Parathyroid adenoma (tissue), 2 donors: ENCODE results near the gene LYZL6.
"Not testable (repeated sequence)": the region's sequence is repeated elsewhere in the genome, so short reads cannot be mapped to it uniquely, and the experiment has no call there.

Source experiments
- H2AFZ ChIP-seq: fragments of 300-600 bp; sonication (generic); one replicate; pipeline ENCODE4 v1.7.0; 2017; ENCODE audit warnings: antibody characterized with exemption, mild to moderate bottlenecking
- H3K27ac ChIP-seq: fragments of 300-600 bp; sonication (generic); one replicate; pipeline ENCODE4 v1.7.0; 2017
- H3K27me3 ChIP-seq: fragments of 300-600 bp; sonication (generic); one replicate; pipeline ENCODE4 v1.7.0; 2017; ENCODE audit warnings: low read length; ENCODE audit not compliant: control insufficient read depth, insufficient read depth
- H3K36me3 ChIP-seq: fragments of 300-600 bp; sonication (generic); one replicate; pipeline ENCODE4 v1.7.0; 2017; ENCODE audit warnings: low read length; ENCODE audit not compliant: control insufficient read depth, insufficient read depth
- H3K4me1 ChIP-seq: fragments of 300-600 bp; sonication (generic); one replicate; pipeline ENCODE4 v1.7.0; 2017; ENCODE audit warnings: control low read depth
- H3K4me2 ChIP-seq: fragments of 300-600 bp; sonication (generic); one replicate; pipeline ENCODE4 v1.7.0; 2017; ENCODE audit warnings: low read length
- H3K4me3 ChIP-seq: fragments of 300-600 bp; sonication (generic); one replicate; pipeline ENCODE4 v1.7.0; 2017; ENCODE audit warnings: low read depth, low read length
- H3K79me2 ChIP-seq: fragments of 300-600 bp; sonication (generic); one replicate; pipeline ENCODE4 v1.7.0; 2017; ENCODE audit warnings: control low read depth
- H3K9ac ChIP-seq: fragments of 300-600 bp; sonication (generic); one replicate; pipeline ENCODE4 v1.7.0; 2017; ENCODE audit warnings: mild to moderate bottlenecking
- H3K9me3 ChIP-seq: fragments of 300-600 bp; sonication (generic); one replicate; pipeline ENCODE4 v1.7.0; 2017; ENCODE audit warnings: low read length; ENCODE audit not compliant: control insufficient read depth
- TF ChIP-seq, protein P1 (sequence below): fragments of 300-600 bp; sonication (generic); IDR thresholded peaks from one replicate; pipeline ENCODE4 v1.7.0; 2017; ENCODE audit warnings: antibody characterized with exemption, mild to moderate bottlenecking
- donor health status: primary hyperparathyroidism.

The LYZL6 gene

DNA sequence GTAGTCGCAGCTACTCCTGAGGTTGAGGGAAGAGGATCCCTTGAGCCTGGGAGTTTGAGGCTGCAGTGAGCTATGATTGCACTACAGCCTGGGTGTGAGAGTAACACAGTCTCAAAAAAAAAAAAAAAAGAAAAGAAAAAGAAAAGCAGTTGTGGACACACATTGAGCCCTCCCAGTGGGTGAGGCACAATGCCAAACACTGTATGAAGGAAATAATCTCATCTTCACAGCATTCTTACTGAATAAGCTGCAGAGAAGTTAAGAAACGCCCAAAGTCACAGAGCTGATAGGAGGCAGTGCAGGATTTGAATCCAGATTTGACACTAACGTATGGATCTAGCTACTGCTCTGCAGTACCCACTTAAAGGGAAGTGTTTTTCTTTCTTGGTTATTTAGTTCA is 5.9 kb upstream of the LYZL6 start:
- Histone ChIP-seq H3K9ac (no peak overlapping the region), H3K9me3 (no peaks in the 10 kb centered on the region)

DNA sequence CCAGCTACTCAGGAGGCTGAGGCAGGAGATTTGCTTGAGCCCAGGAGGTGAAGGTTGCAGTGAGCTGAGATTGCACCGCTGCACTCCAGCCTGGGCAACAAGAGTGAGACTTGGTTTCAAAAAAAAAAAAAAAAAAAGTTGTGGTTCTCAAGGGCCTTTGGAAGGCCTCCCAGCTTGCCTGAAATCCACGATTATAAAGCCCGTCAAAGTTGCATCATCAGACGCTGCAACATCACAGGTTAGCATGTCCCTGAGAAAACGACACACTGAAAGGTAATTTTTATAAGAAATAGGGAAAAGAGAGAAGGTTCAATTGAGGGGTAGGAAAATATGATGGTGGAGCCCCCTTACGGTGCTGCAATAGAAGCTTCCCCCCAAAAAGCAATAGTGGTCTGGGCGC is 4.6 kb upstream of the LYZL6 start:
- no peak overlapping the region for H3K4me2 ChIP-seq
- no peaks in the 10 kb centered on the region for H3K4me1 ChIP-seq
- TF ChIP-seq, protein P1, sequence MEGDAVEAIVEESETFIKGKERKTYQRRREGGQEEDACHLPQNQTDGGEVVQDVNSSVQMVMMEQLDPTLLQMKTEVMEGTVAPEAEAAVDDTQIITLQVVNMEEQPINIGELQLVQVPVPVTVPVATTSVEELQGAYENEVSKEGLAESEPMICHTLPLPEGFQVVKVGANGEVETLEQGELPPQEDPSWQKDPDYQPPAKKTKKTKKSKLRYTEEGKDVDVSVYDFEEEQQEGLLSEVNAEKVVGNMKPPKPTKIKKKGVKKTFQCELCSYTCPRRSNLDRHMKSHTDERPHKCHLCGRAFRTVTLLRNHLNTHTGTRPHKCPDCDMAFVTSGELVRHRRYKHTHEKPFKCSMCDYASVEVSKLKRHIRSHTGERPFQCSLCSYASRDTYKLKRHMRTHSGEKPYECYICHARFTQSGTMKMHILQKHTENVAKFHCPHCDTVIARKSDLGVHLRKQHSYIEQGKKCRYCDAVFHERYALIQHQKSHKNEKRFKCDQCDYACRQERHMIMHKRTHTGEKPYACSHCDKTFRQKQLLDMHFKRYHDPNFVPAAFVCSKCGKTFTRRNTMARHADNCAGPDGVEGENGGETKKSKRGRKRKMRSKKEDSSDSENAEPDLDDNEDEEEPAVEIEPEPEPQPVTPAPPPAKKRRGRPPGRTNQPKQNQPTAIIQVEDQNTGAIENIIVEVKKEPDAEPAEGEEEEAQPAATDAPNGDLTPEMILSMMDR: no peak
- H3K36me3 ChIP-seq: no peaks in the 10 kb centered on the region
- H3K27ac ChIP-seq: no peak overlapping the region
- H3K4me3 ChIP-seq: no peak overlapping the region
- no peak overlapping the region for H3K9ac ChIP-seq
- no peaks in the 10 kb centered on the region for H3K79me2 ChIP-seq
- no peak overlapping the region for H2AFZ ChIP-seq
- H3K9me3 ChIP-seq: no peaks in the 10 kb centered on the region
- no peaks in the 10 kb centered on the region for H3K27me3 ChIP-seq

More for the DNA sequence above, 5.9 kb upstream of the LYZL6 start:
- Histone ChIP-seq H3K36me3 (no peaks in the 10 kb centered on the region), H3K79me2 (no peaks in the 10 kb centered on the region), H3K27me3 (no peaks in the 10 kb centered on the region), H2AFZ (no peak overlapping the region), H3K4me3 (no peak overlapping the region), H3K4me2 (no peak overlapping the region), H3K4me1 (no peaks in the 10 kb centered on the region), H3K27ac (no peak overlapping the region)
- TF ChIP-seq, protein P1: no peak

DNA sequence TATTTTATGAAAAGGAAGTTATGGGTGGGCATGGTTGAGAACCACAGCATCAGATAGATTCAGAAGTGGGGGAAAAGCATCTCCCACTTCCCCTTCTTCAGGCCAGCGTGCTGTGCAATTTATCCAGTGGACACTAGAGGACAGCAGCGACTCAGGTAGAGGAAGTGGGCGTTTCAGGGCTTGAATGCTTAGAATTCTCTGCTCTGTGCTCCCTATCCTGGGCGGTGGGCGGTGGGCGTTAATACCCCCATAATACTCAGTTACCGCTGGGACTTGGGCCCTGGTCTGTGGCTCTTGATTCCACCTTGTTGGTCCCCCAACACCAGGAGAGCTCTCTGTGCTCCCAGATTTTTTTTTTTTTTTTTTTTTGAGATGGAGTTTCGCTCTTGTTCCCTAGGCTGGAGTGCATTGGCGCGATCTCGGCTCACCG is 3.7 kb upstream of the LYZL6 start:
- Histone ChIP-seq H3K9ac (no peak overlapping the region), H2AFZ (peak overlapping the region; percentile 54), H3K27me3 (no peaks in the 10 kb centered on the region), H3K36me3 (no peaks in the 10 kb centered on the region), H3K9me3 (no peaks in the 10 kb centered on the region), H3K4me1 (no peaks in the 10 kb centered on the region), H3K4me2 (peak overlapping the region; percentile 72), H3K4me3 (peak overlapping the region; percentile 27), H3K27ac (no peak overlapping the region), H3K79me2 (no peaks in the 10 kb centered on the region)
- TF ChIP-seq, protein P1: peak; percentile 81

DNA sequence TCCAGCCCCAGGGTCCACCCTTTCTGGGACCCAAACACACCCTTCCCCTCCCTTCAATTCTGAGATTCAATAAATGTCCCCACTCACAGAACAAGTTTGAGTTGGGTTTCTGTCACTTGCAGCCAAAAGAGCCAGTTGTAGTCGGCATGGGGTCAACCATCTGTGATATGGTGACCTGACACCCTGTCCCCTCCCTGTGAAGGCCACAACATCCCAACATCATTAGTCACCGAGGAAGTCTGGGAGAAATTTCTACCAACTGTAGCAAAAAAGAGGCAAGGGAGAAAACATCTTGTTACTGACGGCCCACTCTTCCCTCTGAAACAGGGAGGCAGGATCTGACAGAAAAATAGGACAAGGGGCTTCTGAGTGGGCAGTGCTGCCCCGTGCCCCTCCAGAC is 638 bp upstream of the LYZL6 start:
- H3K9ac ChIP-seq: no peak overlapping the region
- H3K4me1 ChIP-seq: no peaks in the 10 kb centered on the region
- no peak overlapping the region for H3K4me3 ChIP-seq
- no peaks in the 10 kb centered on the region for H3K27me3 ChIP-seq
- H3K4me2 ChIP-seq: no peak overlapping the region
- TF ChIP-seq, protein P1: no peak
- H3K27ac ChIP-seq: no peak overlapping the region
- no peaks in the 10 kb centered on the region for H3K36me3 ChIP-seq
- H3K9me3 ChIP-seq: no peaks in the 10 kb centered on the region
- no peak overlapping the region for H2AFZ ChIP-seq
- H3K79me2 ChIP-seq: no peaks in the 10 kb centered on the region

DNA sequence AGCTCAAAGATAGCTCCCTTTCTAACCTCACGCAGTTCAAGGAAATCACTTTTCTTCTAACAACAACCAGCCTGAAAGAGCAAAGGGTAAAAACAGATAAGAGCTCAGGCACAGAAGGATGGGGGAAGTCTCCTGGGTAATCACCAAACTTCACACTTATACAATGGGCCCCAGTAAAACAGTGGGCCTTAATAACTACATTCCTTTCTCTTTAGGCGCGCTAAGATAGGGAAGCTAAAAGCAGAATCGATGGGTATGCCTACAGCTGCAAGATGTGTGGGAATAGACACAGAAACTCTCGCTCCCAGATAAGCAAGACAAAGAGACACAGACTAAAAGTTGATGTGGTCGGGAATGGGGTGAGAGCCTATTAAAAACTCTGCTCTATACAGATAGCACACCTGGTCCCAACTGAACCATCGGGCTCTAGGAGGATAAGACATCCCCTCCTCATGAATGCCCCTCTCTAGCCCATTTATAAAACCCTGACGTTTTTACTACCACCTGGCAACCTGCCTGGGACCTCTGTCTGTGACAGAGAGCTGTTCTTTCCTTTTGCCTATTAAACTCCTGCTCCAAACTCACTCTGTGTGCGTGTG is 826 bp downstream of the LYZL6 start:
- Histone ChIP-seq H3K79me2 (no peaks in the 10 kb centered on the region), H3K4me1 (no peaks in the 10 kb centered on the region), H3K27me3 (no peaks in the 10 kb centered on the region), H3K4me2 (no peak overlapping the region), H3K27ac (no peak overlapping the region), H2AFZ (no peak overlapping the region), H3K9ac (no peak overlapping the region), H3K4me3 (no peak overlapping the region), H3K9me3 (no peaks in the 10 kb centered on the region), H3K36me3 (no peaks in the 10 kb centered on the region)
- TF ChIP-seq, protein P1: no peak

DNA sequence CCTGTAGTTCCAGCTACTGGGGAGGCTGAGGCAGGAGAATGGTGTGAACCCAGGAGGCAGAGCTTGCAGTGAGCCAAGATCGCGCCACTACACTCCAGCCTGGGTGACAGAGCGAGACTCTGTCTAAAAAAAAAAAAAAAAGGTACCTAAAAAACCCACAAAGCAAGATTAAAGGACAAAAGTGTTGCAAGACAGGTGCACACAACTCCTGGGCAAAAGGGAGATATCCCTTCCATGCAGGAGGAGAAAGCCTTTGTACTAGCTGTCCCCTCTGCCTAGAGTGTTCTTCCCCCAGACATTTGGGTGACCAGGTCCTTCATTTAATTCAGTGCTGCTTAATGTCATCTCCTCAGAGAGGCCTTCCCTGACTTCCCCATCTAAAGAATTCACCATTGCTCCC is 5.0 kb downstream of the LYZL6 start:
- H3K4me1 ChIP-seq, H3K27me3 ChIP-seq, H3K36me3 ChIP-seq, H3K79me2 ChIP-seq, H2AFZ ChIP-seq, H3K4me2 ChIP-seq, H3K27ac ChIP-seq, H3K9ac ChIP-seq, H3K4me3 ChIP-seq, H3K9me3 ChIP-seq: not testable (repeated sequence)
